GM18511 (cell line): ENCODE data around the gene ZNF134.

Source experiments
- ATAC-seq: cut with Tn5 transposase; IDR thresholded peaks from one replicate; pipeline ENCODE4 v1.9.1; 2021; ENCODE audit warnings: mild to moderate bottlenecking, moderate library complexity; ENCODE audit not compliant: unreplicated experiment

ZNF134 gene

DNA sequence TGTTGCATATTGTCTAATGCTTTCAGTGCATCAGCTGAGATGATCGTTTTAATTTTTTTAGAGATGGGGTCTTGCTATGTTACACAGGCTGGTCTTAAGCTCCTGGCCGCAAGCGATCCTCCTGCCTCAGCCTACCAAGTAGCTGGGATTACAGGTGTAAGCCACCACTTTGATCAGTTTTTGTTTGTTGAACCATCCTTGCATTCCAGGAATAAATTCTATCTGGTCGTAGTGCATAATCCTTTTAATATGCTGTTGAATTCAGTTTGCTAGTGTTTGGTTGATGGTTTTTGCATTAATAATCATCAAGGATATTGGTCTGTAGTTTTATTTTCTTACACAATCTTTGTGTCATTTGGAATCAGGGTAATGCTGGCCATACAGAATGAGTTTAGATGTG, 23.3 kb downstream of the ZNF134 start:
- no peak for ATAC-seq

DNA sequence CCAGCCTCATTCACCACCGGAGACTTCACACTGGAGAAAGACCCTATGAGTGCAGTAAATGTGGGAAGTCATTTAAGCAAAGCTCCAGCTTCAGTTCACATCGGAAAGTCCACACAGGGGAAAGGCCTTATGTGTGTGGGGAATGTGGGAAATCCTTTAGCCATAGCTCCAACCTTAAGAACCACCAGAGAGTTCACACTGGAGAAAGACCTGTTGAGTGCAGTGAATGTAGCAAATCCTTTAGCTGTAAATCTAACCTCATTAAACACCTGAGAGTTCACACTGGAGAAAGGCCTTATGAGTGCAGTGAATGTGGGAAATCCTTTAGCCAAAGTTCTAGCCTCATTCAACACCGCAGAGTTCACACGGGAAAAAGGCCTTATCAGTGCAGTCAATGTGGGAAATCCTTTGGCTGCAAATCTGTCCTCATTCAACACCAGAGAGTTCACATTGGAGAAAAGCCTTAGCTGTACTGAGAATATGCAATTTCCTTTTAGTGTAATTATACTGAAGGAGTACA, 27.7 kb downstream of the ZNF134 start:
- ATAC-seq: no peak

DNA sequence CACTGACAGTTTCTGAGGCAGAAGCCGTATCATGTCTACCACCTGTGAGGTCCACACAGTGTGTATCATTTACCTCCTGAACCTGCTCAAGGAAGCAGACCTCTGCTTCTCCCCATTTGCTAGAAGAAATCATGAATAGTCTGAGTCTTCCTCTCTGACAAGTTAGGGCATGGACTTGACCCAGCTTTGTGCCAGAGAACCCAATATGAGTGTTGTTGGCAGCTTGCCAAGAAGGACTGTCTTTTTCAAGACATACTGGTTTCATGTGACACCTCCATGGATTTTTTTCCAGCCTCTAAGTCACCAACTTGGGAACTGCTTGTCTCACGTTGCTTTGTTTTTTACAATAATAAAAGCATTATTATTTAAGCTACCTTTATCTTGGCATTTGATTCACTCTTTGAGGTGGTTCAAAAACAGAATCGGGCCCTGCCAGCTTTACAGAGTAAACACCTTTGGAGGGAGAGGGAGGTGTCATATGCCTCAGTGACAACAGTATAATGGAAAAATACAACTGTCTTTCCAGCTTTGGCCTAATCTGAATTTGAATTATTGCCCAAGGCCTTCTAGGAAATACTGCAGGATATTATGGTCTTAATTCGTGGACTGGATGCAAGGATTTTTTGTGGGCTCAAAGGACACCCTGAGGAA, 28.5 kb downstream of the ZNF134 start:
- ATAC-seq: no peak

- ATAC-seq: no peak
Observed at GRCh38 chr19:57643734-57644133, 29.7 kb downstream of the ZNF134 start.

- ATAC-seq: no peak
Observed at GRCh38 chr19:57648331-57649003, 34.4 kb downstream of the ZNF134 start.

DNA sequence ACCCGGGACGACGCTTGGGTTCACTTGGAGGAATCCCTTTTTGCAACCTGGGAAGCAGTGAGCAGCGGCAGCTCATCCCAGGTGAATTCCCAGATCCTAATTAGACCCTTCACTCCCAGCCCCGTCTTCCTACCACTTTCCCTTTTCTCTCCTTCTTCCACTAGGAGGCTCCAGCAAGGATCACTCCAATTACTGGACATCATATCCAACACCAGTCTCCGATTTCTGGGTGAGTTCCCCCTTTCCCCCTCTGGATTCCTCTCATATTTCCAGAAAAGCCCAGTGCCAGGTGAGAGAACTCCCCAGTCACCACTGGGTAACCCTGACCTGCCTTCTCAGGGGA, 37.6 kb downstream of the ZNF134 start:
- no peak for ATAC-seq

DNA sequence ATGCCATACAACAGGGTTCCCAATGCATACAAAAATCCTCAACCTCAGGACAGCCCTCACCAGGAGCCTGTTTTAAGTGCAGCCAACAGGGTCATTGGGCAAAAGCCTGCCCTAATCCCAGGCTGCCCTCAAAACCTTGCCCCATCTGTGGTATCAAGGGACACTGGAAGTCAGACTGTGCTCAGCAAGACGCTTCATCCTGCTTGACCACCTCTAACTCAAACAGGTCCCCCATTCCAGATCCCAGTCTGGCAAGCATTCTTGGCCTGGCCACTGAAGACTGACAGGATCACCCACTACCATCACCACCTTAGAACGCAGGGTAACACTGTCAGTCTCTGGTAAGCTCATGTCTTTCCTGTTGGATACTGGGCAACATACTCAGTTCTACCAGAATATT, 39.6 kb downstream of the ZNF134 start:
- ATAC-seq: no peak

- ATAC-seq: no peak
Observed at GRCh38 chr19:57655443-57655842, 41.4 kb downstream of the ZNF134 start.

DNA sequence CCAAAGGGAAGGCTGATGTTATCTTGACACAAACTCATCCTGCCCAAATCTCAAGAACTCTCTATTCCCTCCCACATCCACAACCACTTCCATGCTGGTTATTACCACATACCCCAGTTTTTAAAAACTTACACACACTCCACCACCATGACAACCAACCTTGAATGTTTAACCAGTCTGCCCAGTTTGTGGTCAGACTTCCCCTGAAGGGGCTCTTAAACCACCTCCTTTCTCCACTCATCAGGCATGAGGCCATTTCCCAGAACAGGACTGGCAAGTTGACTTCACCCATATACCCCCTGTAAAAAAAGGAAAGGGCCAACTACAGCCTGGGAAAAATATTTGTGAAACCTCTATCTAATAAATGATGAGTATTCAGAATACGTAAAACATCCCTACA, 42.3 kb downstream of the ZNF134 start:
- no peak for ATAC-seq

DNA sequence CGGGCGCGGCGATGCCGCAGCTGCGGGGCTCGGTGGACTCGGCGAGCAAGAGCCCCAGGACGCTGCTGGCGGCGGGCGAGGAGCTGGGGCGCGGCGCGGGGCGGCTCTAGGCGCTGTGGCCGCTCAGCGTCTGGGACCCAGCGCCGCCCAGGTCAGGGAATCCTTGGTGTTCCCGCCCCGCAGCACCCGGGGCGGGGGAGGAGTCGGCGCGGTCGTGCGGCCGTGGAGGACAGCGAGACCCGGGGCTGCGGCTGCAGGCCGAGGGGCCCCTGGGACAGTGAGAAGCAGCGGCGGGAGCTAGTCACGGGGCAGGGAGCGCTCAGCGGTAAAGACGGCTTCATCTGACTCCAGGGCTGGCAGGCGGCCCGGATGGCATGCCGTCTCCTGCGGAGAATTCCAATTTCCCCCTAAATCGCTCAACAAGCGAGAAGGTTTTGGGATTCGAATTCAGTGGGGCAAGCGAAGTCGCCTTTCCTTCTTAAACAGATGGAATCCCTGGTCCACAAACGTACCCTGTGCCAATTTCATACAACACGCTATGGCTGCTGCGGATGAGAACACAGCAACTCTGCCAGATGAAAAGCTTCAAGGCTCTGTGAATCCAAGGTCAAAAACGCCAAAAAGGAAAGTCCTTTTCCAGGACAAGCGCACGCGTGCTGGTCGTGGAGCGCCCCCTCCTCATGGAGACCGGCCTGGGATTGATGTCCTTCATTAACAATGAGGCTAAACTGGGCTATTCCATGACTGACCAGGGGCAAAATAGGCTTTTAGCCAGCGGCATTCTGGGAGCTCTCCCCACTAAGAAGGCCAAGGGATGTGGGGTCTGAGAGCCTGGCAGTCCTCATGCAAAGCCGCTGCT, 50.5 kb downstream of the ZNF134 start:
- no peak for ATAC-seq

DNA sequence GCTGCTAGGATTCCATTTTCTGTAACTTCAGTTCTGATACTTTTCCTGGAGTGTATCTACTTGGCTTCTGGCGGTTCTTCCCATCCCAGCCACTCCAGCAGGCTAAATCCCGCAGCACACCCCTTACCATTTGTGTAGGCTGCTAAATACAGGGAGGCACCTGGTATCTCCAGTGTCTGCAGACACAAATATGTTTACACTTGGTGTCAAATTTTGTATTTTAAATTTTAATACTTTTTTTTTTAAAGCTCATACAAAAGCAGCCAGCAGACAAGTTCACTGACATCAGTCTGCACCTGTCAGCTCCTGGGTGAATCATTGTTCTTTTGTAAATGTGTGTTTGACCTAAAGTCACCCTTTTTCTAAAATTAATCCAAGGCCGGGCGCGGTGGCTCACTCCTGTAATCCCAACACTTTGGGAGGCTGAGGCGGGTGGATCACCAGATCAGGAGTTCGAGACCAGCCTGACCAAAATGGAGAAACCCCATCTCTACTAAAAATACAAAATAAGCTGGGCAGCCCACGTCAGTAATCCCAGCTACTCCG, 51.3 kb downstream of the ZNF134 start:
- no peak for ATAC-seq

GRCh38 chr19:57667228-57667627, 53.2 kb downstream of the ZNF134 start:
- no peak for ATAC-seq

GRCh38 chr19:57668635-57669034, 54.6 kb downstream of the ZNF134 start, which contains the start of gene ZSCAN4:
ZSCAN4 (plus strand) TSS chr19:57668935; CDS start chr19:57676146, 7,211 bp downstream.
- no peak for ATAC-seq

GRCh38 chr19:57671124-57671895, 57.3 kb downstream of the ZNF134 start:
- ATAC-seq: no peak

GRCh38 chr19:57672466-57672865, 58.4 kb downstream of the ZNF134 start:
- ATAC-seq: no peak
